CD4-positive, alpha-beta T cell treated with Interleukin-12 subunit alpha and Interleukin-12 subunit beta, for 1 hour (primary cell): ENCODE data around the gene HCRTR1.
"Not testable (repeated sequence)": the region's sequence is repeated elsewhere in the genome, so short reads cannot be mapped to it uniquely, and the experiment has no call there.

ENCODE experiments used
- DNase-seq: peaks from one replicate; pipeline ENCODE4 v3.0.0-alpha.2; 2020

The HCRTR1 gene

GRCh38 chr1:31581821-31582810, 35.4 kb upstream of the HCRTR1 start:
- DNase-seq = no peak

GRCh38 chr1:31583082-31583994, 34.2 kb upstream of the HCRTR1 start:
- no peak for DNase-seq

- DNase-seq = no peak
Observed at GRCh38 chr1:31583995-31584868, 33.3 kb upstream of the HCRTR1 start.

- DNase-seq = no peak
Observed at GRCh38 chr1:31584869-31585735, 32.4 kb upstream of the HCRTR1 start.

GRCh38 chr1:31585736-31586365, 31.6 kb upstream of the HCRTR1 start:
- no peak for DNase-seq

- DNase-seq = no peak
Observed at GRCh38 chr1:31586376-31587327, 30.8 kb upstream of the HCRTR1 start.

- DNase-seq = not testable (repeated sequence)
Observed at GRCh38 chr1:31587328-31587699, 30.2 kb upstream of the HCRTR1 start.

- peak; percentile 31 for DNase-seq
Observed at GRCh38 chr1:31587720-31588423, 29.6 kb upstream of the HCRTR1 start.

- no peak for DNase-seq
Observed at GRCh38 chr1:31588751-31589515, 28.6 kb upstream of the HCRTR1 start.

- no peak for DNase-seq
Observed at GRCh38 chr1:31591425-31592093, 25.9 kb upstream of the HCRTR1 start.

GRCh38 chr1:31592132-31592531, 25.4 kb upstream of the HCRTR1 start:
- DNase-seq = no peak

- no peak for DNase-seq
Observed at GRCh38 chr1:31593136-31593665, 24.3 kb upstream of the HCRTR1 start.

GRCh38 chr1:31593770-31594632, 23.5 kb upstream of the HCRTR1 start:
- peak; percentile 58 for DNase-seq

GRCh38 chr1:31595836-31596736, 21.4 kb upstream of the HCRTR1 start:
- DNase-seq = no peak

- no peak for DNase-seq
Observed at GRCh38 chr1:31596737-31597097, 20.8 kb upstream of the HCRTR1 start.
